Fibroblast of lung (primary cell): ENCODE results near the gene ITGAE.

Experiments
- CTCF ChIP-seq, 2 donors: IDR thresholded peaks in 1 of 2; conservative IDR thresholded peaks in 1 of 2; 1 replicate in 1 of 2; 2 replicates in 1 of 2; pipeline ENCODE4 v1.5.1; 2011 to 2012; ENCODE audit warnings: low read length in 2 of 2, control low read depth in 1 of 2, inconsistent platforms in 1 of 2, low read depth in 1 of 2, mild to moderate bottlenecking in 1 of 2
- EZH2 ChIP-seq: IDR thresholded peaks from 2 replicates; pipeline ENCODE4 v1.5.1; 2012; ENCODE audit warnings: low read length, control low read depth, mild to moderate bottlenecking; ENCODE audit errors: missing control alignments

DNA sequence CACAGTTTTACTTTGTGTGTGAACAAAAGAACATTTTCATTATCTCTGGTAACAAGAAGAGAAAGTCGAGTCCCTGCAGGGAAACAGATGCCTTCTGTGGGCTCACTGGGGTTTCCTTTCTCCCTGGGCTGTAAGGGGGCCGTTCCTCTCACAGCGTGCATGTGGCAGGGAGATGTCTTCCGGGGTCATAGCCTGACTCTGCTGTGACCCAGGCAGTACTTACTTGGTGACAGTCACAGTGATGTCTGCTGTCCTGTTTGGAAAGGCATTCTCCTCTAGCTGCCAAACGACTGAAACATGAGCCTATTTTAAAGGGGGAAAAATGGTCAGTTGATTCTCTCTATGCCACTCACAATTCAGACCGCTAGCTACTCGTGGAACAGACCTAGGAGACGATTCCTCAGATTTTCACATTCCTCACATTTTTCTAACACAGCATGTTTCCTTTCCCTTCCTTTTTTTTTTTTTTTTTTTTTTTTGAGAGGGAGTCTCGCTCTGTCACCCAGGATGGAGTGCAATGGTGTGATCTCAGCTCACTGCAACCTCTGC is 70.0 kb downstream of the ITGAE start:
- TF ChIP-seq EZH2 (no peak), CTCF (conservative IDR thresholded peaks at IDR 0.05 in 1 of 2, IDR thresholded peaks at IDR 0.05 in 1 of 2; ENCODE audit: low read depth in 1 of 2, low read length in 2 of 2) (no peak)
